Activated naive CD8-positive, alpha-beta T cell treated with anti-CD3 and anti-CD28 coated beads, Interleukin-2, amount 10 ng/mL, durations not matched to agents 7 days and 5 days (primary cell): ENCODE data around the gene CCDC127. TPM values are rescaled to one million over a fixed set of nuclear protein-coding genes. Genes with fewer than 3 reads are reported as not detected.
A peak's percentile ranks its signal among the peaks of the same experiment; 100 is the strongest.

Source experiments
- ATAC-seq: fragments of 150-1000 bp; cut with Tn5 transposase; one replicate; pipeline ENCODE4 v1.10.0; 2021; ENCODE audit warnings: low read depth, moderate library complexity
- POLR2A ChIA-PET: fragments of 350-600 bp; sonication (Branson Sonifier 250); formaldehyde crosslinking; loops from one replicate; lab custom pipeline; 2021; ENCODE audit warnings: antibody characterized with exemption; lab: Charles Lee
- DNase-seq: peaks from one replicate; pipeline ENCODE4 v3.0.0; 2021
- H3K27ac Mint-ChIP-seq: one replicate; pipeline ENCODE4 v1.8.0; 2022; ENCODE audit warnings: mild to moderate bottlenecking, mixed read lengths
- H3K27me3 Mint-ChIP-seq: one replicate; pipeline ENCODE4 v1.8.0; 2022; ENCODE audit warnings: mild to moderate bottlenecking, moderate library complexity, mixed read lengths
- H3K36me3 Mint-ChIP-seq: one replicate; pipeline ENCODE4 v1.8.0; 2021; ENCODE audit warnings: mild to moderate bottlenecking, mixed read lengths
- H3K4me1 Mint-ChIP-seq: one replicate; pipeline ENCODE4 v1.8.0; 2021; ENCODE audit warnings: mixed read lengths
- H3K4me3 Mint-ChIP-seq: one replicate; pipeline ENCODE4 v1.8.0; 2022; ENCODE audit warnings: mild to moderate bottlenecking, moderate library complexity, mixed read lengths
- H3K9me3 Mint-ChIP-seq: one replicate; pipeline ENCODE4 v1.8.0; 2021; ENCODE audit warnings: mixed read lengths
- total RNA-seq, 2 experiments: library from RNA; stranded (reverse); gene quantifications; one replicate each; pipeline ENCODE4 v1.2.3, GENCODE V29; 2021

CCDC127 gene
- total RNA-seq, 2 experiments from 2014 or later = 6.2 to 7.8 TPM

DNA sequence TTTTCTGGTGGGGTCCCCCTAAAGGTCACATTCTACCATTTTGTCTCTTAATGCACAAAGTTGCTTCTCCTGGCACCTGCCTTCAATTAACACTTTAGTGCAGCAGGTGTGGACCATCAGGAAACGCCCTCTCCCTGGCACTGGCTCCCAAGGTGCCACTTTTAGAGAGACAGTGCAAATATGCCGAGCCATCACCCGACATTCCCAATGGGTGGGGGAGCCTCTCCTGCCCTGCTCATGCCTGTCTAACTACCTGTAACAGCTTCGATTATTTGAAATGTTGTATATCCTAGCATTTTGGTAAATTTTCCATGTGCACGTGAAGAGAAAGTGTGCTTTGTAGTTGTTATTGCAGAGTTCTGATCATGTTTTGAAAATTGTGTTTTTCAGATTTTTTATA, 39.8 kb downstream of the CCDC127 start:
- Mint-ChIP-seq H3K27me3 (no peaks in the 10 kb centered on the region), H3K4me3 (no peak overlapping the region), H3K9me3 (no peaks in the 10 kb centered on the region), H3K36me3 (no peaks in the 10 kb centered on the region), H3K27ac (no peak overlapping the region), H3K4me1 (no peaks in the 10 kb centered on the region)
- ATAC-seq (no peak), DNase-seq (no peak)
- POLR2A ChIA-PET = no interaction called here

DNA sequence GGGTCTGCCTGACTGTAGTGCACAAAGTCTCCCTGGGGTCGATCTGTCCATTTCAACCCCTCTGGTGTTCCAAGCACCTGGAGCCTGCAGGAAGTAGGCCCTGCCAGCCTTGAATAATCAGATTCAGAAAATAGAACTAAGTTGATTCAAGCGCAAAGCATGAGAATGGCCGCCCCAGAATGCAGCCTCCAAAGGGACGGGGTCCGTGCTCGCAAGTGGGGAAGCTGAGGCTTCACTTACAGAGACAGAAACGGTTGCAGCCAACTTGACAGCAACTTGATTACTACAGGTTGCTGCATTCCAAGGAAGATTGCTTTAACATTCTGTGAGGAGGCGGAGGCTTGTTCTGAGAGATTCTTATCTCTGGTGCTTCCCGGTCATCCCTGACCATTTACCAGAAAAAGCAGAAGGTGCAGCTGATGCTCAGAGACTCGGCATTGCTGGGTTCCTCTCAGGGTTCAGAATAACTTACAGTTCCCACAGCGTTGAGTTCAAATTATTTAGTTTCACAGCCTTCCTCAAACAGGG, 41.6 kb downstream of the CCDC127 start:
- H3K9me3 Mint-ChIP-seq = no peaks in the 10 kb centered on the region
- H3K36me3 Mint-ChIP-seq = no peaks in the 10 kb centered on the region
- H3K27ac Mint-ChIP-seq = no peak overlapping the region
- ATAC-seq = no peak
- no peaks in the 10 kb centered on the region for H3K4me1 Mint-ChIP-seq
- POLR2A ChIA-PET = no interaction called here
- no peaks in the 10 kb centered on the region for H3K27me3 Mint-ChIP-seq
- DNase-seq = no peak
- H3K4me3 Mint-ChIP-seq = no peak overlapping the region

GRCh38 chr5:174876-175465, 43.0 kb downstream of the CCDC127 start:
- Mint-ChIP-seq H3K27me3 (no peaks in the 10 kb centered on the region), H3K27ac (no peak overlapping the region), H3K36me3 (no peaks in the 10 kb centered on the region), H3K9me3 (no peaks in the 10 kb centered on the region), H3K4me1 (no peaks in the 10 kb centered on the region), H3K4me3 (no peak overlapping the region)
- ATAC-seq (no peak), DNase-seq (peak; percentile 15)
- POLR2A ChIA-PET = no interaction called here

DNA sequence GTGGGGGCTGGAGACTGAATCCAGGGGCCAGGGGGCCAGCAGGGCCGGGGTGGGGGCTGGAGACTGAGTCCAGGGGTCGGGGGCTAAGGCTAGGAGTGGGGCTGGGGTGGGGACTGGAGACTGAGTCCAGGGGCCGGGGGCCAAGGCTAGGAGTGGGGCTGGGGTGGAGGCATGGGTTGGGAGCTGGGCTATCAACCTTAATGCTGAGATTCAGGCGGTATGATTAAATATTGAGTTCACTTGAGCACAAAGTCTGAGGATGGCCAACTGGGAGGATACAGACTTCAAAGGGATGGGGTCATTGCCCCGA, 43.7 kb downstream of the CCDC127 start:
- H3K4me1 Mint-ChIP-seq = no peaks in the 10 kb centered on the region

GRCh38 chr5:173392-174290, 44.3 kb downstream of the CCDC127 start:
- Mint-ChIP-seq H3K4me1 (no peaks in the 10 kb centered on the region), H3K4me3 (no peak overlapping the region), H3K9me3 (no peaks in the 10 kb centered on the region), H3K36me3 (no peaks in the 10 kb centered on the region), H3K27ac (no peak overlapping the region), H3K27me3 (no peaks in the 10 kb centered on the region)
- POLR2A ChIA-PET = no interaction called here
- DNase-seq (no peak), ATAC-seq (no peak)

More for the DNA sequence above, 43.7 kb downstream of the CCDC127 start:
- DNase-seq (no peak), ATAC-seq (no peak)
- Mint-ChIP-seq H3K4me3 (no peak overlapping the region), H3K27ac (no peak overlapping the region), H3K27me3 (no peaks in the 10 kb centered on the region), H3K36me3 (no peaks in the 10 kb centered on the region), H3K9me3 (no peaks in the 10 kb centered on the region)
- POLR2A ChIA-PET = no interaction called here

GRCh38 chr5:172841-173251, 45.1 kb downstream of the CCDC127 start:
- no peak for DNase-seq
- Mint-ChIP-seq H3K4me3 (no peak overlapping the region), H3K9me3 (no peaks in the 10 kb centered on the region), H3K4me1 (no peaks in the 10 kb centered on the region), H3K27ac (no peak overlapping the region), H3K36me3 (no peaks in the 10 kb centered on the region), H3K27me3 (no peaks in the 10 kb centered on the region)
- POLR2A ChIA-PET = no interaction called here
- no peak for ATAC-seq

GRCh38 chr5:172421-172820, 45.5 kb downstream of the CCDC127 start:
- Mint-ChIP-seq H3K9me3 (no peaks in the 10 kb centered on the region), H3K4me3 (no peak overlapping the region), H3K4me1 (no peaks in the 10 kb centered on the region), H3K27ac (no peak overlapping the region), H3K27me3 (no peaks in the 10 kb centered on the region), H3K36me3 (no peaks in the 10 kb centered on the region)
- DNase-seq (no peak), ATAC-seq (no peak)
- POLR2A ChIA-PET = no interaction called here

DNA sequence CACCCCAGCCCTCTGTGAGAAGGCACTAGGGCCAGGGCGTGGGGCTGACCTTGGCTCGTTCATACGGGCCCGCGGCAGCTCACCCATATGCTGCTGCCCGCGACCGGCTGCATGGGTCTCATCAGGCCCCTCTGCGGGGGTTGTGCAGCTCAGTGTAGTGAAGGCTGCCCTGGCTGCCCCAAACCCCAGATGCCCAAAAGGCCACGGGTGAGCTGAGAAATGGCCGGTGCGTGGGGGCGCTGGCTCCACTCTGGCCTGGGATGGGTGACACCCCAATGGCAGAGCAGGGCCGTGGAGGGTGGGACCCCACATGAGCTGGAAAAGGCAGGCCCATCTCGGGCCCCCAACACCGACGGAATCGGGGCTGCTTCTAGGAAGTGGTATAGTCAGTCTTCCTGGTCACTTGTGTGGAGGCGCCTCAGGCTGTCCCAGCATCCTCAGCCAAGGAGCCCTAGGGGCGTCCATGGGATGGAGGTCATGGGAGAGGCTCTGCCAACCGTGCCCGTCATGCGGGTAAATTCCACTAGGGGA, 46.1 kb downstream of the CCDC127 start:
- Mint-ChIP-seq H3K36me3 (no peaks in the 10 kb centered on the region), H3K27me3 (no peaks in the 10 kb centered on the region), H3K4me1 (no peaks in the 10 kb centered on the region), H3K9me3 (no peaks in the 10 kb centered on the region), H3K27ac (no peak overlapping the region), H3K4me3 (no peak overlapping the region)
- ATAC-seq = no peak
- POLR2A ChIA-PET = no interaction called here
- no peak for DNase-seq

DNA sequence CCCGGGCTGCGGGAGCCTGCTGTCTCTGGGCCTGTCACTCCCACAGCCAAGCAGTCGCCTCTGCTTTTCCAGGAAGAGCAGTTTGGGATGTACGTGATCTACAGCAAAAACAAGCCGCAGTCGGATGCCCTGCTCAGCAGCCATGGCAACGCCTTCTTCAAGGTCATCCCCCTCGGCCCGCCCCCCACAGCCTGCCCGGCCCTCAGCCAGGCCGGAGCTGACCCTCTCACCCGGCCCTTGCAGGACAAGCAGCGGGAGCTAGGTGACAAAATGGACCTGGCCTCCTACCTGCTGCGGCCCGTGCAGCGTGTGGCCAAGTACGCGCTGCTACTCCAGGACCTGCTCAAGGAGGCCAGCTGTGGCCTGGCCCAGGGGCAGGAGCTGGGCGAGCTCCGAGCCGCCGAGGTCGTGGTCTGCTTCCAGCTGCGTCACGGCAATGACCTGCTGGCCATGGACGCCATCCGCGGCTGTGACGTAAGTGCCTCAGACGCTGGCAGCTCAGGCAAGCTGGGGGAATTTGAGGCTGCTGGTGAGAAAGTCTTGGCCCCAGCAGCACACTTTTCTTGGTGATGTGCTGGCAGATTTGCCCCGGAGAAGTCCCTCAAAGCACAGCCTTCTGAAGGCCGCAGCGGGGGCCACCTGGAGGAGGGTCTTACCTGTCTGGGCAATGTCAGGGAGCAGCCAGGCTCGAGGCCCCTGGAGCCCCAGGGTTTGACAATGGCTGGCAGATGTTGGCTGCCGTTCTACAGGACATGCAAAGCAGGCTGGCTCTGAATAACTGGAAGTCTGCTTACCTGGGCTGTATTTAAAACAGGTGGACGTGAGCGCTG, 46.8 kb downstream of the CCDC127 start:
- no peak for DNase-seq
- POLR2A ChIA-PET = no interaction called here
- no peaks in the 10 kb centered on the region for H3K4me1 Mint-ChIP-seq
- no peak for ATAC-seq
- H3K36me3 Mint-ChIP-seq = no peaks in the 10 kb centered on the region
- no peaks in the 10 kb centered on the region for H3K27me3 Mint-ChIP-seq
- H3K9me3 Mint-ChIP-seq = no peaks in the 10 kb centered on the region
- H3K4me3 Mint-ChIP-seq = no peak overlapping the region
- H3K27ac Mint-ChIP-seq = no peak overlapping the region

DNA sequence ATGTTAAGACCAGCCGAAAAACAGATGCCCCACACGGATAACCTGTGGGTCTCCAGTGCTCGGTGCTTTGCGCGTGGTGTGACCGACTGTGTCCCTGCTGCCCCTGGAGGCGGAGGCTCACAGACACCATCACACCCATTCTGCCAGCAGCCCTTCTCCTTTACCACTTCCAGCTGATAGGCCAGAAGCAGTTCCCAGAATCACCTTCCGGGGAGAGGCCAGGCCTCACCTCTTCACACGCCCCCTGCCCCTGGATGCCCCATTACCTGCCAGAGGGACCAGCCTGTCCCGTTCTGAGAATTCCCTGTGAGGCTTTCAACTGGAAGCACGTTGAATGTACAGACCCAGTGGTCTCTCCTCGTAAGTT, 48.2 kb downstream of the CCDC127 start:
- POLR2A ChIA-PET = no interaction called here
- ATAC-seq (no peak), DNase-seq (no peak)
- Mint-ChIP-seq H3K27ac (no peak overlapping the region), H3K4me1 (no peaks in the 10 kb centered on the region), H3K27me3 (no peaks in the 10 kb centered on the region), H3K4me3 (no peak overlapping the region), H3K36me3 (no peaks in the 10 kb centered on the region), H3K9me3 (no peaks in the 10 kb centered on the region)

- no peak overlapping the region for H3K27ac Mint-ChIP-seq
- H3K4me3 Mint-ChIP-seq = no peak overlapping the region
- POLR2A ChIA-PET = no interaction called here
- no peaks in the 10 kb centered on the region for H3K9me3 Mint-ChIP-seq
- DNase-seq (no peak), ATAC-seq (no peak)
- no peaks in the 10 kb centered on the region for H3K4me1 Mint-ChIP-seq
- no peaks in the 10 kb centered on the region for H3K36me3 Mint-ChIP-seq
- H3K27me3 Mint-ChIP-seq = no peaks in the 10 kb centered on the region
Observed at GRCh38 chr5:169071-169727, 48.8 kb downstream of the CCDC127 start.

- DNase-seq (no peak), ATAC-seq (no peak)
- H3K36me3 Mint-ChIP-seq = no peaks in the 10 kb centered on the region
- no peak overlapping the region for H3K4me3 Mint-ChIP-seq
- POLR2A ChIA-PET = no interaction called here
- no peaks in the 10 kb centered on the region for H3K9me3 Mint-ChIP-seq
- no peaks in the 10 kb centered on the region for H3K4me1 Mint-ChIP-seq
- H3K27ac Mint-ChIP-seq = no peak overlapping the region
- H3K27me3 Mint-ChIP-seq = no peaks in the 10 kb centered on the region
Observed at GRCh38 chr5:167982-168660, 49.8 kb downstream of the CCDC127 start.
